Stimulated activated CD8-positive, alpha-beta memory T cell treated with anti-CD3 and anti-CD28 coated beads, Interleukin-12 subunit alpha, Interleukin-12 subunit beta, amount 100 ng/mL, for 24 hours (primary cell): ENCODE measurements around the gene WASHC3.
"Not testable (repeated sequence)": the region's sequence is repeated elsewhere in the genome, so short reads cannot be mapped to it uniquely, and the experiment has no call there.

Experiments used
- DNase-seq: peaks from one replicate; pipeline ENCODE4 v3.0.0-alpha.2; 2020; ENCODE audit errors: extremely low read depth

WASHC3 gene

DNA sequence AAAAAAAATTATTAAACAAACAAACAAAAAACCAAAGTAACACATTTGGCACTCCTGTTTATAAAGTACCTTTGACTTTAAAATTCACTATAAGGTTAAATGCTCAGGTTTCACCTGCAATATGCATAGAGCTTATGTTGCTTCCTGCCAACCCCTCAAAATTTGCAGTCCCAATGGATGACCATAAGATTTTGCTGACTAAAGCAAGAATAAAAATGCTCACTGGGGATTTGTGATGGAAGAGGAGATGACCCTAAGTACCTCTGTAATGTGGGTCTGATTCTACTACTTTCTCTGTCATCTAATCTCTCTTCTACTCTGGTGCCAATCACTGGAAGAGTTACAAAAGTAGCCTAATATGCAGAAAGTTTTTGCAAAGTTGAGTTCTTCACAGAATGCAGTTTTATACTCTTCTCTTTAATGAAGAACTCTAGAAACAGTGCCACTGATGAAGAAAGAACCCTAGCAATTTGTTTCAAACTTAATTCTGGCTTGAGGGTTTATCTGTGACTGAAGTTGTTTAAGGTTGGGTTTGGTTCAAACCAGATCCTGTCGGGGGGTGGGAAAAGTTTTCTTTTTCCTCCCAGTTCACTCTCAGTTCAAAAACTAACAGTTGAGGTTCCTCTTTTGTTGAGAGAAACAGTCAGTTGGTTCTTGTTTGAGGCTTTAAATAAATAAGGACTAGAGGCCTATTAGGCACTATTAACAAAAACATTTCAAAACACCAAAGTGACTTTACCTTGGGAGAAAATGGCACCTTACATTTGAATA is 10.9 kb downstream of the WASHC3 start:
- no peak for DNase-seq

DNA sequence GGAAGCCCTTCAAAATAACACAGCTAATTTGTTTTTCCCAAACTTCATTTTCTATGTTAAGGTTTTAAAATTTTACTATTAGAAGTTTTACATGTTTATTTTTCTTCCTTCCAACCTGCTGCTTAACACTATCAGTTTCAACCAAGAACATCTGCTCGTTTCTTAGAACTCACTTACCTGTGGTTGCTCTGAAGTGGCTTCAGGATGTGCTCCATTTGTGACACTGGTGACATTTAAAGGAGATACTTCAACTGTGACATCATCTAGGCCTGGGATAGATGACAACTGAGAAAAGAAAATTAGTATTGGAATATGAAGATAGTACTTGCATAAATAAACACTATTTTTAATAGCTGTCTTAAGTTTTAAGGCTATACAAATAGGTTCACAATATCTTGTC is 17.9 kb downstream of the WASHC3 start:
- no peak for DNase-seq

DNA sequence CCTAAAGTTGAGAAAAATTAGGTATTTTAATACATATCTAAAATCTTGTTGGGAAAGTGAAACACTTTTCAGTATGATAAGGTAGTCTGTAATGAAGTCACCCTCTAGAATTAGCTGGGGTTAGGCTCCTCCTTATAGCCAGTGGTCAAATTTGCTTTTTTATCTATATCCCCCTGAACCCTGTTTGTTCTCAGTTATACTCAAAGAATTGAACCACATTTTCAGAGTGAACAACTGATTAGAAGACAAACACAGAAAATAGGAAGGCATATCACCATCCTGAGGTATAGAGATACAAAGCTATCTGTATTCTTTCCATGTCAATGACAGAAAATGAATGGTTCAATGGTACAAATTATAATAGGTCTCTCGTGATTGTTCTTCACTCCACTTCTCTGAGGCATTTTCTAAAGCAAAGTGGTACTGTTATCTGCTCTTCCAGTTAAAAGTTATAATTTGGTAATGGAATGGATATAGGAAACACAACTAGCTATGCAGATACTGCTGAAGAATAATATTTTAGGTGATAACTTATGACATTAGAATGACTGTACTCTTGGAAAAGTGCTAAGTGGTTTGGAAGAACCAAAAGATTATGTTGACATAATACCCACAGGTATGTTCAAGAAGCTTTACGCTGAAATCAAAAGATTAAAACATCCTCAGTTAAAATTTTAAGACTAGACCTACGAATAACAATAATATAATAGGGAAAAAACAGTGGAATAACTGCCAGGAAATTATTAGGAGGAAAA is 27.6 kb downstream of the WASHC3 start:
- DNase-seq = no peak

DNA sequence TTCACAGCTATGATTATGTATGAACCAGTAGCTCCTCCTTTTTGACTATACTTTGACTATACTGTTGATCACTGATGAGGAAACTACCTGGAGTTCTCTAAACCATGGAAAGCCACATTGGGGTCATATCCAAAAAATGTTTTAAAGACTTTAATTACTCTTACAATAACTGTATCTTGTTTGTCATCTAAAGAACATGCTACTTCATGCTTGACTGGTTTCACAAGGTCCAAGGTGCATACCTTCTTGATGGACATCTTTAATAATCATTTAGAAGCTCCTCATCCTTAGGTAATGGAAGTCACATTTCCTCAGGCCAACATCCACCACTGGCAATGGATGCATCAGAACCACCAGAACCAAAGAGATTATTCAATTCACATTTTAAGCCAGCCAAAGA is 29.9 kb downstream of the WASHC3 start:
- no peak for DNase-seq

DNA sequence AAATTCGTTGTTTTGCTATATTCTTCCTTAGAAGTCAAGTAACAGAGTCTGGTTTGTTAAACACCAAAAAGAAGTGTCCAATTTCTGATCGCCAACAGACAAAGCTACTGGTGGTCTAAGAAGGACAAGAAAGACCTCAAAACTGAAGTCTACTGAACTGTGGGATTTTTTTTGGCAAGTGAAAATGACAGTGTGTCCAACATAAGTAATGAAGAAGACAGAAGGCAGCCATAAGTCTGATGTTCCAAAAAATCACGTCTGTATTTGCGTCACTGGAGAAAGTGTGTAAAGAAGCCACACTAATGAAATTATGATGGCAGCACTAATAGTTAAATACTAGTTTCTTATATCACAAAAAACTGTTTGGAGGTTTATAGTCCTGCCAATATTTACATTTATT is 32.6 kb downstream of the WASHC3 start:
- no peak for DNase-seq

DNA sequence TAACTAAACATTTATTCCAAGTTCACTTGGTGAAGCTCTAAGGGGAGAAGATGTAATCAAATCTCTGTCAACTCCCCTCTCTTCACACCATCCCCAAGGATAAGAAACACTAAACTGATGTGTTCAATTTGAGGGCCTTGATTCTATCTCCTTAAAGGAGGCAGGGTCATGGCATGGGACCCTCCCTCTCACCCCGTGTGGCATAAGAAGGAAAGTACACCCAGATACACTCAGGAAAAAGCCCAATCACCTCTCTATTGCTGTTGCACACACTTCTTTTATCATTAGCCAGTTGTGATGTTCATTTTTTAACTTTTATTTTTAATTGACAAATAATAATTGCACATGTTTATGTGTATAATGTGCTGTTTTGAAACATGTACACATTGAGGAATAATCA is 35.1 kb downstream of the WASHC3 start:
- no peak for DNase-seq

DNA sequence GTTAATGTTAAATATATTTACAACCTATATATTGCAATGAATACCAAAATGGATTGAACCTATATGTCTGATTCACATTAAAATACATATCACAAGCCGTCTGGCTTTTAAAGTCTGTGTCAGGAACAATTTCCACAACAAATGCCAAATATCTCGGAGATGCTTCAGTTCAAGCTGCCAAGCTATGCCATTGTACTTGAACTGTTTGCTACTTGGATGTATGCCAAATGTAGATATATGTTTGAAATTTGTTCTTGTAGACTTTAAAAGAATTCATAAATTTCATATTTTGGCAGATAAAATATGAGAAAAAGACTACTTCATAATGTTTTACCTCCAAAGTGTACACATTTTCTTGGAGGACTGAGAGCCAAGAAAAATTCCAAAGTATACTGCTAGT is 37.0 kb downstream of the WASHC3 start:
- no peak for DNase-seq

DNA sequence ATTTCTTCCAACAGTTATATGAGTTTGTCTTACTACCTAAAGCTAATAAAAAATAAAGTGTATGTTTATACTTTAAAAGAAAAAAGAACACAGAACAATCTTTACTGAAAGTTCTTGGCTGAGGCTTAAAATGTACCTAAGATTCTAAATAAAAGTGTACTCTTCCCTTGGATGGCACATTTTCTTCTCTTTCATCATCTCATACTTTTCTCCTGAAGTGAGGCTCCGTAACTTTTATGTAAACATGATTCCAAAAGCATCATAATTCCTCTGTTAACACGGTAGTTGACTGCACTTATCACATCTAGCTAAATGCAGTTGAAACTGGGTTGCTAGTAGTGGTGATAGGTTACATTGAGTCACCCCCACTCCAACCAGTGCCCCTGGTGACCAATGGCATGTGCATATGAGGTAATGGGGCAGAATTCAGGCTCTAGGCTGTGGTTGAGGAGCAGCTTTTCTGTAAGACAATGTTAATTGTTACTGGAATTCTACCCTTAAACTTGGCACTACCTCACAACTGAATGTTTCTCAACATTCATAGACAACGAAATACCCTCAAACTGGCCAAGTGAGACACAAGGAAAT is 38.4 kb downstream of the WASHC3 start:
- no peak for DNase-seq

DNA sequence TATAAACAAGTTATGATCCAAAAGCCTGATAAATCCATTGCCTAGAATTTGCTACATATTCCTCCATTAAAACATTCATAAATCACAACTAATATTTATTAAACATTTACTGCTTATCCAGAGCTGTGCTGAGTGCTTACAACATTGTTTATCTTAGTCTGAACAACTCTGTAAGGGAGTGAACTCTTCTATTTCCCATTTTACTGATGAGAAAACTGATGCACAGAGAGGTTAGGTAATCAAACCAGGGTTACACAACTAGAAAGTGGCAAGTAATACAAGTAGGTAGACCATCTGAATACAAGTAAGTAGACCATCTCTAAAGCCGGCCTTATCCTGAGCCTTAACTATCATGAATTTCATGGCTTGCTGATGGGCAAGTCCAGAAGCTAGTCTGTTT is 39.5 kb downstream of the WASHC3 start:
- DNase-seq = no peak

DNA sequence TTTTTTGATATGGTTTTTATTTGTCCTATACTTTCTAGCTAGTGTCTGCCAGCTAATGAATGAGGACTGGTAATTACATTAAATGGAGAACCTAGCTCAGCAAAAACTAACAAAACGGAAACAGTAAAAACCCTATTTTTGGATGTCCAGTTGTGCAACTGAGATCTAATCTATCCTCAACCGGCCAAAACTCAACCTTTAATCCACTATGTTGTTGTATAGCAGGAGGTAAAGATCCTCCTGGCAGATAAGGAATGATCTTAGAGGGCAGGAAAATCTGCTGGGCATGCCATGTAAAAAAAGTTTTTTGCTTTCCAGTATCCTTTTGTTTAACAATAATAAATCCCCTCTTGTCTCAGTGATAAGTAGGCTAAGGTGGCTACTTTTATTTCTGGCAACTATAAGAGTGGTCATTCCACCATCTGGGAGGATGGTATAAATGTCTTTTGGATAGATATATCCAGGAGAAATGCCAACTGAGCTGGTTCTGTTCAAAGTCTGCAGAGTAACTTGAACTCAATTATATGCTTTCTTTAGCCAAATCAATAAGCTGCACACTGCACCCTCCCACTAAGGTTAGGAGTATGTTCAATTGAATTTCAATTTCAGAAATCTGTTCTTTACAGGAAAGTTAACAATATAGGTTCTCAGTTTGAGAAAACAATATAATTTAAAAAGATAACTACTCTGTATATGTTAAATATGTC is 40.1 kb downstream of the WASHC3 start:
- no peak for DNase-seq

DNA sequence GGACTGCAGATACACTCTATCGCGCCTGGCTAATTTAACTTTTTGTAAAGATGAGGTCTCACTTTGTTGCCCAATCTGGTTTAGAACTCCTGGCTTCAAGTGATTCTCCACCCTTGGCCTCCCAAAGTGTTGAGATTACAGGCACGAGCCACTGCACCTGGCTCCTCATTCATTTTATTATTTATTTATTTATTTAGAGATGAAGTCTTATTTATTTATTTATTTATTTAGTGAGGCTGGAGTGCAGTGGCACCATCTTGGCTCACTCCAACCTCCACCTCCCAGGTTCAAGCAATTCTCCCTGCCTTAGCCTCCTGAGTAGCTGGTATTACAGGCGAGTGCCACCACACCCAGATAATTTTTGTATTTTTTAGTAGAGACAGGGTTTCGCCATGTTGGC is 43.2 kb downstream of the WASHC3 start:
- not testable (repeated sequence) for DNase-seq

DNA sequence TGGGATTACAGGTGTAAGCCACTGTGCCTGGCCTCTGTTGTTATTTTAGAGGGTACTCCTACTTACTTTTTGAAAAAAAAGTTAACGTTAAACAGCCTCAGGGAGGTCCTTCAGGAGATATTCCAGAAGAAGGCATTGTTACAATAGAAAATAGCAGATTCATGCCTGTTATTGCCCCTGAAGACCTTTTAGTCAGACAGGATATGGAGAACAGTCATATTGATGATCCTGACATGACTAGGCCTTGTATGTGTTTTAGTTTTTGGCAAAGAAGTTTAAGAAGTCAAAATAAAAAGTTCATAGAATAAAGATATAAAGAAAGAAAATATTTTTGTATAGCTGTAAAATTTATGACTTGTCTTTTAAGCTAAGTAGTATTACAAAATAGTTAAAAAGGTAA is 45.3 kb downstream of the WASHC3 start:
- DNase-seq = no peak

DNA sequence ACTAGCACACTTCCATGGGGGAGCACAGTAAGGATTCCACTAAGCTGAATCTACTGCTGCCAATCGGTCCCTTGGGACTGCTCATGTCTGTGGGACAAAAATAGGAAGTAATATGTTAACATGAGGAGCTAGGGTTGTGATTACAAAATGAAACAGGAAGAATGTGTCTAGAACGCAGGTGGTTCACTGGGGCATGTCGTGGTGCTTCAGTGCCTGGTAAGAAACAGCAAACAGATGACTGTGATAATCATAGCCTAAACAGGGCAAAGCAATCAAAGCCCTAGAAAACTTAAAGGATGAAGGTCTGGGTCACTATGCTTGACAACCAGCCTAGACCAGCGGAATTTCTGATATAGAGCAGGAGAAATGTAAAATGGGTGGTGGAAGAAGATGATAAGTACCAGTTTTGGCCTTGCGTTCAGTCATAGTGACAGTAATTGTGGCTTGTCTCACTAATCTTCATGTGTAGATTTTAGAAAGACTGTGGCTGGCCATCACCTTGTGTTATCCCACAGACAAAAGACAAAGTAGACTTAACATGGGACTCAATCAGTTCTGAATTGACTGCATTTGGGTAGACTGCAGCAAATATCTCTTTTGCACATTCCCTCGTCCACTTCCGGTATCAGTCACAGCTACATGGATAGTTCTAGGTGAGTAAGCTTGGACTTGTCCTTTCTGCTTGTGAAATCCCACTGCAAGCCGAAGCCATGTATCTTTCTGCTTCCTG is 51.4 kb downstream of the WASHC3 start:
- no peak for DNase-seq

DNA sequence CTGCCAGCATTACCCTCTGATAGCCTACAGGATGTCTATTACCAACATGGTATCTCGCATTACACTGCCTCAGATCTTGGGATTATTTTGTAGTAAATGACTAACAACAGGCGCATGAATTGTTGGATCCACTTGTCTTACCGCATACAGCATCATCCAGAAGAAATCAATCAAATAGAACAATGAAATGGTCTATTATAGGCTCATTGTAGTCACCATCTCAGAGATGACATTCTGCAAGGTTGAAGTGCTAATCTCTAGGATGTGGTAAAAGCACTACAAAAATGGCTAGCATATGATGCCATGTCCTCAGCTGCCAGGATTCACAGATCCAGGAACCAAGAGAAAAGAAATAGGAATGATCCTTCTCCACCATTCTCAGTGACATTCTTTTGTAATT is 52.0 kb downstream of the WASHC3 start:
- no peak for DNase-seq

DNA sequence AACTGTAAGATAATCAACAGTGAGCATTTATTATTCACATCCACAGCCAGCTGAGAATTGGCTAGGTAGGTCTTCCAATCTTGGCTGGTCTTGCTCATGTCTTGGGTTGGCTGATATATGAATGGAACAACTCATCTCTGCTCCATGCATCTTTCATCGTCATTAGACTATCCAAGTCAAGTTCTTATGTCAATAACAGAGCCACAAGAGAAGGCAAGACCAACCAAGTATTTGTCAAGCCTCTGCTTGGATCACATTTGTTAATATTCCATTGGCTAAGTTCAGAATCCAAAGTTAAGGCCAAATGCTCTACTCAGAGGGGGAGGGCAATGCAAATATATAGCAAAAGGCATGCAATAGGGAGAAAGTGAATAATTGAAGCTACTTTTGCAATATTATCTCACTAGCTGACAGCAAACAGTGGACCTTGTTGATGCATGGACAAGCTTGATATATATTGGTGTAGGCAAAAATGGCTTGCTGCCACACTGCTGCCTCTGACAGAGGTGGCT is 53.1 kb downstream of the WASHC3 start:
- DNase-seq = no peak

DNA sequence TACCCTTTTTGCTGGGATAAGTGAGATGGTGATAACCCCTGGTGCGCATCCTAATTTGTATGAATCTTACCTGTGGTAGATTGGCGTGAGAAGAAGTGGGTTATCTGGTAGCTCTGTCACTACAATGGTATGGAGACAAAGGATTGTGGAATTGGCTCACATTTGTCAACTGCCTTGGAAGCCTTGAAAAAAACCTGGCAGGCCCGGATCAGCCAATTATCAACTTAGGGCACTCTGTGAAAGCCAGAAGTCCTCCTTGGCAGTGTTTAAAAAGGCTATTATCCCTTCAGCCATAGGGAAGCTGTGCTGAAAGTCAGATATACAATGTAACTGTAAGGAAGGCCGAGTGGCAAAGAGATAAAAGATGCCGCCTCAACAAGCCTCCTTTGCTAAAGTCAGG is 56.5 kb downstream of the WASHC3 start:
- DNase-seq = no peak

DNA sequence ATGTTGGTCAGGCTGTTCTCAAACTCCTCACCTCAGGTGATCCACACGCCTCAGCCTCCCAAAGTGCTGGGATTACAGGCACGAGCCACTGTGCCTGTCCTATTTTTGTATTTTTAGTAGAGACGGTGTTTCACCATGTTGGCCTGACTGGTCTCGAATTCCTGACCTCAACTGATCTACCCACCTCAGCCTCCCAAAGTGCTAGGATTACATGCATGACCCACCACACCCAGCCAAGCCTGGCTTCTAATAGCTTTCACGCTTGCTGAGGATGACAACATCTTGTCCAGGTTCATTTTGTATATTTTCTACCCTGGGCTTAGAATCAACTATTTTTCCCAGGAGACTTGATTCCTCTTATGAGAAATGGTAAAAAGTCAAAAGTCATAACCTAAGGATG is 64.7 kb downstream of the WASHC3 start:
- DNase-seq = no peak

DNA sequence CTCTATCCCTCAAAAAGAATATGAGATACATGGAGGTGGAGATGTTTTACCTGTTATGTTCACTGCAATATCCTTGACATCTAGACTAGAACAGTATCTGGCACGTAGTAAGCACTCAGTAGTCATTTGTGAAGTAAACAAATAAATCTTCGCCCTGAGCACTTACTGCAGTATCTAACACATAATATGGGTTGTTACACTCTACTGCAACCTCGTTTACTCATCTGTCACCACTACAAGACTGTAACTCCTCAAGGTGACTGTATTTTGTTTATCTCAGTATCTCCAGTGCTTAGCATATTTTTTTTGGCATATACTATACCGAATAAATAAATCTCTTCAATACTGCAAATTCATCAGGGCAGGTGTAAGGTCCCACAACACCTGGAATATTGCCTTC is 66.1 kb downstream of the WASHC3 start:
- no peak for DNase-seq

DNA sequence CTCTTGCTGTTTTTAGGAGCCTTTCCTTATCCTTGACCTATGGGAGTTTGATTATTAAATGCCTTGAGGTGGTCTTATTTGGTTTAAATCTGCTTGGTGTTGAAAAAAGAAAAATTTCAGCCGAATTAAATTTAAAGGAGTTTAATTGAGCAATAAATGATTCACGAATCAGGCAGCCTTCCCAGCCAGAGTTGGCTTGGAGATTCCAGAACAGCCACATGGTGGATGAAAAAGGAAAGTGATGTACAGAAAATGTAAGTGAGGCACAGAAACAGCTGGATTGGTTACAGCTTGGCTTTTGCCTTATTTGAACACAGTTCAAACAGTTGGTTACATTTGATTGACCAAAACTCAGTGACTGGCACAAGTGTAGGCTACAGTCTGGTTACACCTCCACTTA is 69.7 kb downstream of the WASHC3 start:
- no peak for DNase-seq

DNA sequence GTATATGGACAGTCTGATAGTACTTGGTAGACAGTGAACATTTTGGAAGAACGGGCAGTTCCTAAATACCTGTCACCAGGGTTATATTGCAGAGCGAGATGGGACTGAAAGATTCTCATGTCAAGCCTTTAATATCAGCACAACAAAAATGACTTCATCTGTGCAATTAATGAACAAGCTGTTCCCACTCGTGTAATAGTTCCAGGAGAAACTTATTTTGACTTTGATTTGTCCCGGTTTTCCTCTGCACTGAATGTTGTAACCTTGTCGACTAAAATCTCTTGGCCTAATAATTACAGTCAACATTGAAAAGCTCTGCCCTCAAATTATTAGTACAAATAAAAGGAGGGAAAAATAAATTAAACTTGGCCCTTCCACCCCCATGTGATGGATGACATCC is 79.5 kb downstream of the WASHC3 start:
- no peak for DNase-seq

DNA sequence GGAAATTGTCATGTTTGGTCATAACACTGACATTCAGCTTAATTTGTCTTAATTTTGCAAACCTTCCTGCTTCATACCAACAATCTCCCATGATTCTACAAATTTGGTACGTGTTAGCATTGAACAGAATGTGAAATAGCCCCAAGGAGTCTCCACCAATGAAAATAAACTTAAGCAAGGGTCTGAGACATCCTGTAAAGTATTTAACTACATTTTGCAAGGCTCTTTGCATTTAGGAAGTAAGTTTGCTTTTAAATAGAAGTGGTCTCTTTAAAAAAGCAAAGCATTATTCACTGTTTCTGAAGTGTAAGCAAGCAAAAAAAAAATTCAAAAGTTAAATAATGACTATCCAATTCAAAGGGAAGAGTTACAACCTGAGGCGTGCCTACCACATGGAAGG is 79.9 kb downstream of the WASHC3 start:
- DNase-seq = no peak

DNA sequence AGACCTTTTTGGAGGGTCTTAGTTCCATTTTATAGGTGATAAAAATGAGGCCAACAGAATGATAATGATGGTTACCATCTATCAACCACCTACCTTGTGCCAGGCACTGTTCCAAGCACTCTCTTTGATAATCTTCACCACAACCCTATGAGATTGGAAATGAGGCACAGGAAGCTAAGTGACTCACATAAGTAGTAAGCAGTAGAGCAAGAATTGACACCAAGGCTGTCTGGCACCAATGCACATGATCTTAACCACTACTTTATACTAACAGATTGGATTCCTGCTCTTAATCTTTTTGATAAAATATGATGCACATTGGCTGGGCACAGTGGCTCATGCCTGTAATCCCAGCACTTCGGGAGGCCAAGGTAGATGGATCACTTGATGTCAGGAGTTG is 93.0 kb downstream of the WASHC3 start:
- DNase-seq = no peak
